RCC 7860 (cell line): ENCODE measurements around the gene FGF12.

Experiments
- DNase-seq: peaks from one replicate; pipeline ENCODE4 v3.0.0-alpha.2; 2015; ENCODE audit warnings: low spot score
- FAIRE-seq: peaks from 2 replicates; lab custom pipeline; 2012; peaks lifted over from hg19 to GRCh38; lab: Jason Lieb, UNC

The FGF12 gene

GRCh38 chr3:192161661-192162060, 565.7 kb downstream of the FGF12 start:
- DNase-seq (no peak), FAIRE-seq (no peak)

- DNase-seq = no peak
- no peak for FAIRE-seq
Measured at GRCh38 chr3:192156382-192156781, 571.0 kb downstream of the FGF12 start.

- FAIRE-seq = no peak
- no peak for DNase-seq
Measured at GRCh38 chr3:192155194-192155593, 572.1 kb downstream of the FGF12 start.

GRCh38 chr3:192133271-192133670, 594.1 kb downstream of the FGF12 start:
- DNase-seq = no peak
- no peak for FAIRE-seq

- DNase-seq = peak; percentile 33
- FAIRE-seq = no peak
Measured at GRCh38 chr3:192130534-192131132, 596.7 kb downstream of the FGF12 start.

- FAIRE-seq = no peak
- no peak for DNase-seq
Measured at GRCh38 chr3:192129586-192129985, 597.8 kb downstream of the FGF12 start.

GRCh38 chr3:192128922-192129321, 598.4 kb downstream of the FGF12 start:
- DNase-seq (peak; percentile 59), FAIRE-seq (peak; percentile 81)

GRCh38 chr3:192128060-192128459, 599.3 kb downstream of the FGF12 start:
- DNase-seq (peak; percentile 7), FAIRE-seq (peak; percentile 76)

- DNase-seq (peak; percentile 54), FAIRE-seq (peak; percentile 49)
Measured at GRCh38 chr3:192122832-192123594, 604.3 kb downstream of the FGF12 start.

- DNase-seq = no peak
- no peak for FAIRE-seq
Measured at GRCh38 chr3:192121923-192122322, 605.4 kb downstream of the FGF12 start.

GRCh38 chr3:192108820-192109219, 618.5 kb downstream of the FGF12 start:
- FAIRE-seq = no peak

GRCh38 chr3:192106543-192106942, 620.8 kb downstream of the FGF12 start:
- FAIRE-seq = no peak

More at GRCh38 chr3:192108820-192109219, 618.5 kb downstream of the FGF12 start:
- DNase-seq = no peak

GRCh38 chr3:192092388-192093005, 634.8 kb downstream of the FGF12 start:
- no peak for FAIRE-seq
- DNase-seq = no peak

More at GRCh38 chr3:192106543-192106942, 620.8 kb downstream of the FGF12 start:
- no peak for DNase-seq

GRCh38 chr3:192091831-192092230, 635.5 kb downstream of the FGF12 start:
- DNase-seq = peak; percentile 30
- FAIRE-seq = peak; percentile 55

GRCh38 chr3:192090586-192090985, 636.8 kb downstream of the FGF12 start:
- DNase-seq = peak; percentile 52
- peak; percentile 83 for FAIRE-seq
